GM12878 (cell line): ENCODE results near the gene EPHA4. TPM values are rescaled to one million over a fixed set of nuclear protein-coding genes. Genes with fewer than 3 reads are reported as not detected.

Experiments used
- ATAC-seq: fragments of 200-7000 bp; cut with Tn5 transposase; 3 replicates; pipeline ENCODE4 v1.9.1; 2020; ENCODE audit warnings: mild to moderate bottlenecking, moderate library complexity
- BruUV-seq: library from RNA; stranded (reverse); fragments of 400-500 nt; replicated peaks from 2 replicates; lab custom pipeline; 2021; lab: Mats Ljungman, UMichigan
- CTCF ChIA-PET: fragments of 300-600 bp; sonication (Branson Sonifier 250); formaldehyde crosslinking; extraction: SDS; loops from one replicate; lab custom pipeline; 2021; ENCODE audit warnings: inconsistent platforms; lab: Yijun Ruan, JAX
- POLR2A ChIA-PET: fragments of 350-600 bp; formaldehyde crosslinking; extraction: SDS; loops from one replicate; lab custom pipeline; 2021; ENCODE audit warnings: inconsistent platforms; lab: Charles Lee
- RAD21 ChIA-PET: fragments of 300-600 bp; sonication (Branson Sonifier 250); formaldehyde crosslinking; loops from one replicate; lab custom pipeline; 2023; ENCODE audit warnings: antibody characterized with exemption; ENCODE audit not compliant: unreplicated experiment; lab: Charles Lee
- SMC1A ChIA-PET: fragments of 300-600 bp; sonication (Branson Sonifier 250); formaldehyde crosslinking; loops from one replicate; lab custom pipeline; 2023; ENCODE audit not compliant: unreplicated experiment, uncharacterized antibody; lab: Charles Lee
- DNase-seq: peaks from one replicate; pipeline ENCODE4 v3.0.0-alpha.2; 2011; ENCODE audit warnings: low read depth, low spot score
- FAIRE-seq: peaks from 3 replicates; lab custom pipeline; 2011; peaks lifted over from hg19 to GRCh38; lab: Jason Lieb, UNC
- H2AFZ ChIP-seq: 2 replicates; pipeline ENCODE4 v1.6.0; 2011; ENCODE audit warnings: low read depth, low read length, control low read depth; ENCODE audit not compliant: control insufficient read depth
- H3K27ac ChIP-seq: 2 replicates; pipeline ENCODE4 v1.5.1; 2011; ENCODE audit warnings: control low read depth; ENCODE audit not compliant: control insufficient read depth, insufficient read depth
- H3K27me3 ChIP-seq, 2 experiments: replicated peaks in 1 of 2; 2 replicates each; pipeline versions ENCODE4 v1.6.0 to v1.6.1; 2011; ENCODE audit warnings: low read length in 1 of 2; ENCODE audit not compliant: control insufficient read depth in 2 of 2, insufficient read depth in 2 of 2
- H3K36me3 ChIP-seq, 2 experiments: 2 replicates each; pipeline ENCODE4 v1.5.1; 2011; ENCODE audit warnings: low read length in 1 of 2; ENCODE audit not compliant: control insufficient read depth in 2 of 2, insufficient read depth in 2 of 2
- H3K4me1 ChIP-seq: 2 replicates; pipeline ENCODE4 v1.6.1; 2011; ENCODE audit warnings: mild to moderate bottlenecking, low read length, moderate library complexity, mixed read lengths; ENCODE audit not compliant: control insufficient read depth, insufficient read depth
- H3K4me2 ChIP-seq: 2 replicates; pipeline ENCODE4 v1.6.0; 2011; ENCODE audit warnings: control low read depth; ENCODE audit not compliant: control insufficient read depth, insufficient read depth
- H3K4me3 ChIP-seq: fragments of 200-600 bp; sonication (generic); 2 replicates; pipeline ENCODE4 v1.5.1; 2016
- H3K79me2 ChIP-seq: 2 replicates; pipeline ENCODE4 v1.6.0; 2011; ENCODE audit warnings: low read length; ENCODE audit not compliant: control insufficient read depth, insufficient read depth
- H3K9ac ChIP-seq: 2 replicates; pipeline ENCODE4 v1.8.0; 2011; ENCODE audit warnings: low read length, control low read depth, mixed read lengths; ENCODE audit not compliant: control insufficient read depth, insufficient read depth
- H3K9me3 ChIP-seq: replicated peaks from 3 replicates; pipeline ENCODE4 v1.5.1; 2011; ENCODE audit warnings: mild to moderate bottlenecking, low read length; ENCODE audit not compliant: control insufficient read depth, insufficient read depth
- H4K20me1 ChIP-seq: 2 replicates; pipeline ENCODE4 v1.6.0; 2011; ENCODE audit not compliant: control insufficient read depth, insufficient read depth
- BRCA1 ChIP-seq: IDR thresholded peaks from 2 replicates; pipeline ENCODE4 v1.6.1; 2011; ENCODE audit warnings: low read depth, low read length, improper control_type of control experiment
- CREB1 ChIP-seq: IDR thresholded peaks from 2 replicates; pipeline ENCODE4 v1.6.1; 2012; ENCODE audit warnings: low read depth, mild to moderate bottlenecking, inconsistent platforms
- EZH2 ChIP-seq: IDR thresholded peaks from 2 replicates; pipeline ENCODE4 v1.6.1; 2012; ENCODE audit warnings: low read depth, mild to moderate bottlenecking, control low read depth, inconsistent platforms, low read length, borderline replicate concordance; ENCODE audit not compliant: control insufficient read depth
- SUZ12 ChIP-seq: fragments of 200-600 bp; sonication (generic); IDR thresholded peaks from one replicate; pipeline ENCODE4 v1.6.1; 2018; ENCODE audit warnings: antibody characterized with exemption, mild to moderate bottlenecking; ENCODE audit not compliant: unreplicated experiment
- TAF1 ChIP-seq: IDR thresholded peaks from 2 replicates; pipeline ENCODE4 v1.6.1; 2011; ENCODE audit warnings: mild to moderate bottlenecking, low read depth, low read length, borderline replicate concordance
- TCF12 ChIP-seq: IDR thresholded peaks from 2 replicates; pipeline ENCODE4 v1.6.1; 2011; ENCODE audit warnings: low read depth, mild to moderate bottlenecking, low read length
- WGBS: methylation state at CpG from one replicate; pipeline ENCODE4 v1.1.6; 2016; ENCODE audit warnings: low lambda C conversion rate; ENCODE audit not compliant: insufficient replicate concordance, insufficient coverage; ENCODE audit errors: missing lambda C conversion rate; 5-methylcytosine and 5-hydroxymethylcytosine counted together
- in situ Hi-C: fragments of 300-500 bp; cut with MboI; formaldehyde crosslinking; loops from 9 replicates; pipeline ENCODE4 v1.14.3; 2018; ENCODE audit warnings: mixed read lengths
- intact Hi-C: fragments of 100-400 bp; cut with micrococcal nuclease; formaldehyde crosslinking; loops from one replicate; pipeline ENCODE4 v1.14.2; 2022; ENCODE audit not compliant: unreplicated experiment
- polyA plus RNA-seq, 11 experiments: library from polyadenylated mRNA; depleted of rRNA in 4 of 11; unstranded in 6 of 11; stranded (reverse) in 5 of 11; fragments of >200 nt; fragmentation: Nextera tagmentation in 4 of 11; fragmentation: Illumina TruSeq in 1 of 11; extraction: Ambion mirVana in 4 of 11; extraction: Trizol in 1 of 11; gene quantifications; 1 replicate in 1 of 11; 2 replicates in 10 of 11; pipeline versions ENCODE4 v1.2.1 to v1.2.3, GENCODE V29; 2011 to 2016; ENCODE audit warnings: inconsistent platforms in 2 of 11, missing spikeins in 2 of 11, low read depth in 1 of 11
- total RNA-seq, 4 experiments: library from RNA; depleted of rRNA in 3 of 4; stranded (reverse); fragments of >200 nt in 3 of 4; fragmentation: Illumina TruSeq in 1 of 4; extraction: Trizol in 1 of 4; gene quantifications; 2 replicates each; pipeline versions ENCODE4 v1.2.1 to v1.2.3, GENCODE V29; 2013 to 2021
- TF ChIP-seq, protein P1 (sequence below): IDR thresholded peaks from 2 replicates; pipeline ENCODE4 v1.6.1; 2011; ENCODE audit warnings: borderline replicate concordance, low read depth, mild to moderate bottlenecking, moderate library complexity, mixed read lengths, low read length; ENCODE audit not compliant: insufficient read depth; ENCODE audit errors: extremely low read length
- TF ChIP-seq, protein P2 (sequence below): fragments of 450-650 bp; IDR thresholded peaks from 2 replicates; pipeline ENCODE4 v1.6.1; 2017; ENCODE audit warnings: antibody characterized with exemption, mild to moderate bottlenecking, moderate library complexity
- TF ChIP-seq, protein P3 (sequence below): fragments of 450-650 bp; formaldehyde crosslinking; IDR thresholded peaks from 2 replicates; pipeline ENCODE4 v1.4.0; 2020; ENCODE audit warnings: mild to moderate bottlenecking, moderate library complexity
- TF ChIP-seq, protein P4 (sequence below): fragments of 150-350 bp; IDR thresholded peaks from 2 replicates; pipeline ENCODE4 v1.6.1; 2016; ENCODE audit warnings: low read depth, low read length

Gene EPHA4
- total and polyA plus RNA-seq, 10 of the 15 experiments (the other 5 are each of a cell fraction or from before 2014, with no cell fraction given): 0.06 to 1.5 (median 0.33) TPM; not detected in 1

DNA sequence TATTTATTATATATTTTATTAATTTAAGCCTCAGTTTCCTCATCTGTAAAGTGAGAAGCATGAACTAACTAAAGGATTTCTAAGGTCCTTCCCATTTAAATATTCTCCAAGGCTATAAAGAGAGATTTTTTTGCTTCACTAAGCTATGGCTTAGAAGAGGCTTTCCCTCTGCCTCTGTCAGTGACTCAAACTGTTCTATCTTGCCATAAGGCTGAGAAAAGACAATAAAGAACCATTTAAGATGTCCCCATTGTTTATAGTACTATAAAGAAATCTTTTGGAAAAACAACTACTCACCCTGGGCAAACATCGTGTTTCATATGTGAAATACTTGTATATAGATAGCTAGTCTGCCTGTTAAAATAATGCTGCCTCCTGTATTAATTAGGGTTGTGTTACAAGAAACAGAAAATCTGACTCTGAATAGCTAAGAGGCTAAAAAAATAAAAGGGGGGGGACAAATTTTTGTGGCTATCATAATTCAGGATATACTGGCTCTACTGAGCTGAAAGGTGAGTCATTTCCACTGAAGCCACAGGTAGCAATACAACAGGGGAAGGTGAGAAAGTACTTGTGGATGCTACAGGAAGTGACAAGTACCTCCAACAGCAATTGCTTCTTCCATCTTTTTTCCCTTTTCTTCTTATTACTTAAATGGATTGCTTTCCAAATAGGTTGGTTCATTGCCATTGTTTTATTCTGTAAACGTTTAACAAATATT, 25.4 kb downstream of the EPHA4 start:
- CTCF ChIA-PET: no interaction called here
- Histone ChIP-seq H3K36me3 (no peaks in the 10 kb centered on the region), H3K4me1 (no peaks in the 10 kb centered on the region; the same call in 1 of the 2 replicates), H3K27me3 (no peaks in the 10 kb centered on the region), H3K9ac (no peak overlapping the region), H3K27ac (no peak overlapping the region), H3K9me3 (no peaks in the 10 kb centered on the region), H4K20me1 (no peaks in the 10 kb centered on the region), H3K4me2 (no peak overlapping the region), H2AFZ (no peak overlapping the region), H3K4me3 (no peak overlapping the region), H3K79me2 (no peaks in the 10 kb centered on the region)
- POLR2A ChIA-PET: no interaction called here
- SMC1A ChIA-PET: interaction anchor here (1.2 to 1.7 kb wide), 2 partner anchors 12 to 17 kb away, joined by 3 read pairs; no protein-coding TSS in a partner anchor
- FAIRE-seq (no peak), ATAC-seq (peak; percentile 18; the same call in 1 of the 3 replicates), DNase-seq (no peak)
- WGBS: 37% methylated on average over 2 of the region's 2 CpGs
- BruUV-seq: no TSS peak
- intact Hi-C loops (no loop called here), in situ Hi-C loops (no loop called here)
- RAD21 ChIA-PET: no interaction called here
- no peak for TF ChIP-seq BRCA1
- TF ChIP-seq, protein P1, sequence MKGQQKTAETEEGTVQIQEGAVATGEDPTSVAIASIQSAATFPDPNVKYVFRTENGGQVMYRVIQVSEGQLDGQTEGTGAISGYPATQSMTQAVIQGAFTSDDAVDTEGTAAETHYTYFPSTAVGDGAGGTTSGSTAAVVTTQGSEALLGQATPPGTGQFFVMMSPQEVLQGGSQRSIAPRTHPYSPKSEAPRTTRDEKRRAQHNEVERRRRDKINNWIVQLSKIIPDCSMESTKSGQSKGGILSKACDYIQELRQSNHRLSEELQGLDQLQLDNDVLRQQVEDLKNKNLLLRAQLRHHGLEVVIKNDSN: no peak
- TF ChIP-seq, protein P2, sequence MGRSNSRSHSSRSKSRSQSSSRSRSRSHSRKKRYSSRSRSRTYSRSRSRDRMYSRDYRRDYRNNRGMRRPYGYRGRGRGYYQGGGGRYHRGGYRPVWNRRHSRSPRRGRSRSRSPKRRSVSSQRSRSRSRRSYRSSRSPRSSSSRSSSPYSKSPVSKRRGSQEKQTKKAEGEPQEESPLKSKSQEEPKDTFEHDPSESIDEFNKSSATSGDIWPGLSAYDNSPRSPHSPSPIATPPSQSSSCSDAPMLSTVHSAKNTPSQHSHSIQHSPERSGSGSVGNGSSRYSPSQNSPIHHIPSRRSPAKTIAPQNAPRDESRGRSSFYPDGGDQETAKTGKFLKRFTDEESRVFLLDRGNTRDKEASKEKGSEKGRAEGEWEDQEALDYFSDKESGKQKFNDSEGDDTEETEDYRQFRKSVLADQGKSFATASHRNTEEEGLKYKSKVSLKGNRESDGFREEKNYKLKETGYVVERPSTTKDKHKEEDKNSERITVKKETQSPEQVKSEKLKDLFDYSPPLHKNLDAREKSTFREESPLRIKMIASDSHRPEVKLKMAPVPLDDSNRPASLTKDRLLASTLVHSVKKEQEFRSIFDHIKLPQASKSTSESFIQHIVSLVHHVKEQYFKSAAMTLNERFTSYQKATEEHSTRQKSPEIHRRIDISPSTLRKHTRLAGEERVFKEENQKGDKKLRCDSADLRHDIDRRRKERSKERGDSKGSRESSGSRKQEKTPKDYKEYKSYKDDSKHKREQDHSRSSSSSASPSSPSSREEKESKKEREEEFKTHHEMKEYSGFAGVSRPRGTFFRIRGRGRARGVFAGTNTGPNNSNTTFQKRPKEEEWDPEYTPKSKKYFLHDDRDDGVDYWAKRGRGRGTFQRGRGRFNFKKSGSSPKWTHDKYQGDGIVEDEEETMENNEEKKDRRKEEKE: no peak
- TF ChIP-seq, protein P3, sequence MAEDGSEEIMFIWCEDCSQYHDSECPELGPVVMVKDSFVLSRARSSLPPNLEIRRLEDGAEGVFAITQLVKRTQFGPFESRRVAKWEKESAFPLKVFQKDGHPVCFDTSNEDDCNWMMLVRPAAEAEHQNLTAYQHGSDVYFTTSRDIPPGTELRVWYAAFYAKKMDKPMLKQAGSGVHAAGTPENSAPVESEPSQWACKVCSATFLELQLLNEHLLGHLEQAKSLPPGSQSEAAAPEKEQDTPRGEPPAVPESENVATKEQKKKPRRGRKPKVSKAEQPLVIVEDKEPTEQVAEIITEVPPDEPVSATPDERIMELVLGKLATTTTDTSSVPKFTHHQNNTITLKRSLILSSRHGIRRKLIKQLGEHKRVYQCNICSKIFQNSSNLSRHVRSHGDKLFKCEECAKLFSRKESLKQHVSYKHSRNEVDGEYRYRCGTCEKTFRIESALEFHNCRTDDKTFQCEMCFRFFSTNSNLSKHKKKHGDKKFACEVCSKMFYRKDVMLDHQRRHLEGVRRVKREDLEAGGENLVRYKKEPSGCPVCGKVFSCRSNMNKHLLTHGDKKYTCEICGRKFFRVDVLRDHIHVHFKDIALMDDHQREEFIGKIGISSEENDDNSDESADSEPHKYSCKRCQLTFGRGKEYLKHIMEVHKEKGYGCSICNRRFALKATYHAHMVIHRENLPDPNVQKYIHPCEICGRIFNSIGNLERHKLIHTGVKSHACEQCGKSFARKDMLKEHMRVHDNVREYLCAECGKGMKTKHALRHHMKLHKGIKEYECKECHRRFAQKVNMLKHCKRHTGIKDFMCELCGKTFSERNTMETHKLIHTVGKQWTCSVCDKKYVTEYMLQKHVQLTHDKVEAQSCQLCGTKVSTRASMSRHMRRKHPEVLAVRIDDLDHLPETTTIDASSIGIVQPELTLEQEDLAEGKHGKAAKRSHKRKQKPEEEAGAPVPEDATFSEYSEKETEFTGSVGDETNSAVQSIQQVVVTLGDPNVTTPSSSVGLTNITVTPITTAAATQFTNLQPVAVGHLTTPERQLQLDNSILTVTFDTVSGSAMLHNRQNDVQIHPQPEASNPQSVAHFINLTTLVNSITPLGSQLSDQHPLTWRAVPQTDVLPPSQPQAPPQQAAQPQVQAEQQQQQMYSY: no peak
- no peak for TF ChIP-seq EZH2
- TF ChIP-seq, protein P4, sequence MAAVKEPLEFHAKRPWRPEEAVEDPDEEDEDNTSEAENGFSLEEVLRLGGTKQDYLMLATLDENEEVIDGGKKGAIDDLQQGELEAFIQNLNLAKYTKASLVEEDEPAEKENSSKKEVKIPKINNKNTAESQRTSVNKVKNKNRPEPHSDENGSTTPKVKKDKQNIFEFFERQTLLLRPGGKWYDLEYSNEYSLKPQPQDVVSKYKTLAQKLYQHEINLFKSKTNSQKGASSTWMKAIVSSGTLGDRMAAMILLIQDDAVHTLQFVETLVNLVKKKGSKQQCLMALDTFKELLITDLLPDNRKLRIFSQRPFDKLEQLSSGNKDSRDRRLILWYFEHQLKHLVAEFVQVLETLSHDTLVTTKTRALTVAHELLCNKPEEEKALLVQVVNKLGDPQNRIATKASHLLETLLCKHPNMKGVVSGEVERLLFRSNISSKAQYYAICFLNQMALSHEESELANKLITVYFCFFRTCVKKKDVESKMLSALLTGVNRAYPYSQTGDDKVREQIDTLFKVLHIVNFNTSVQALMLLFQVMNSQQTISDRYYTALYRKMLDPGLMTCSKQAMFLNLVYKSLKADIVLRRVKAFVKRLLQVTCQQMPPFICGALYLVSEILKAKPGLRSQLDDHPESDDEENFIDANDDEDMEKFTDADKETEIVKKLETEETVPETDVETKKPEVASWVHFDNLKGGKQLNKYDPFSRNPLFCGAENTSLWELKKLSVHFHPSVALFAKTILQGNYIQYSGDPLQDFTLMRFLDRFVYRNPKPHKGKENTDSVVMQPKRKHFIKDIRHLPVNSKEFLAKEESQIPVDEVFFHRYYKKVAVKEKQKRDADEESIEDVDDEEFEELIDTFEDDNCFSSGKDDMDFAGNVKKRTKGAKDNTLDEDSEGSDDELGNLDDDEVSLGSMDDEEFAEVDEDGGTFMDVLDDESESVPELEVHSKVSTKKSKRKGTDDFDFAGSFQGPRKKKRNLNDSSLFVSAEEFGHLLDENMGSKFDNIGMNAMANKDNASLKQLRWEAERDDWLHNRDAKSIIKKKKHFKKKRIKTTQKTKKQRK: no peak
- TF ChIP-seq TAF1: no peak
- no peak for TF ChIP-seq SUZ12
- no peak for TF ChIP-seq TCF12
- TF ChIP-seq CREB1: no peak
